SH-SY5Y (cell line): Measurements from ENCODE around the gene MEI4.

ENCODE experiments used
- GATA2 ChIP-seq: IDR thresholded peaks from 2 replicates; pipeline ENCODE4 v1.6.1; 2011; ENCODE audit warnings: mild to moderate bottlenecking, low read depth, low read length
- GATA3 ChIP-seq: IDR thresholded peaks from 2 replicates; pipeline ENCODE4 v1.6.1; 2011; ENCODE audit warnings: low read depth, mild to moderate bottlenecking, low read length, moderate library complexity

- no peak for TF ChIP-seq GATA3
- no peak for TF ChIP-seq GATA2
These were observed 26.4 kb upstream of the MEI4 start for GRCh38 chr6:77626426-77626825.
